Rectal smooth muscle tissue (tissue), 1 donor: ENCODE results near the gene MICALL2.

Experiments
- H3K27ac ChIP-seq: one replicate; pipeline ENCODE4 v1.7.0; 2013; ENCODE audit warnings: low read depth, low read length, inconsistent platforms
- H3K27me3 ChIP-seq: one replicate; pipeline ENCODE4 v1.7.0; 2013; ENCODE audit warnings: low read length; ENCODE audit not compliant: control insufficient read depth, insufficient read depth
- H3K36me3 ChIP-seq: one replicate; pipeline ENCODE4 v1.7.0; 2013; ENCODE audit warnings: low read length; ENCODE audit not compliant: control insufficient read depth, insufficient read depth
- H3K4me1 ChIP-seq: one replicate; pipeline ENCODE4 v1.7.0; 2013; ENCODE audit warnings: low read length; ENCODE audit not compliant: control insufficient read depth, insufficient read depth
- H3K4me3 ChIP-seq: one replicate; pipeline ENCODE4 v1.7.0; 2013; ENCODE audit warnings: low read length
- H3K9ac ChIP-seq: one replicate; pipeline ENCODE4 v1.7.0; 2013; ENCODE audit warnings: low read length

MICALL2 gene

DNA sequence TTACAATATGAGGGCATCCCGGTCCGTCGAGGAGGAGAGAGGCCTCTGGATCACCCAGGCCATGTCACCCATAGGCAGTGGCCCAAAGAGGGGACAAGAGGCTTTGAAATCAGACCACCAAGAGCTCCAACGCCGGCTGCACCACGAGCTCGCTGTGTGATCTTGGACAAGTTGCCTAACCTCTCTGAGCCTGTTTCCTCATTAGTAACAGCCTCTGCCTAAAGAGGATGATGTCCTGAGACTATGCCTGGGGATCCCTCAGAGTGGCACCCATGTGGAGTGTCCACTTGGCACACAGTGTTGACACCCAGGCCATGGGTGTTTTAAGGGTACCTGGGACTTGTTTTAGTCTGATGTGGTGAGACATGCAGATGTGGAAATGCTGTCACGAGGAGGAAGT, 50.8 kb downstream of the MICALL2 start:
- H3K27me3 ChIP-seq, result peaks cover 20% of the 10 kb centered on the region
- H3K36me3 ChIP-seq, result no peaks in the 10 kb centered on the region
- H3K9ac ChIP-seq, result no peak overlapping the region
- no peaks in the 10 kb centered on the region for H3K4me1 ChIP-seq
- H3K27ac ChIP-seq, result no peak overlapping the region
- H3K4me3 ChIP-seq, result no peak overlapping the region

DNA sequence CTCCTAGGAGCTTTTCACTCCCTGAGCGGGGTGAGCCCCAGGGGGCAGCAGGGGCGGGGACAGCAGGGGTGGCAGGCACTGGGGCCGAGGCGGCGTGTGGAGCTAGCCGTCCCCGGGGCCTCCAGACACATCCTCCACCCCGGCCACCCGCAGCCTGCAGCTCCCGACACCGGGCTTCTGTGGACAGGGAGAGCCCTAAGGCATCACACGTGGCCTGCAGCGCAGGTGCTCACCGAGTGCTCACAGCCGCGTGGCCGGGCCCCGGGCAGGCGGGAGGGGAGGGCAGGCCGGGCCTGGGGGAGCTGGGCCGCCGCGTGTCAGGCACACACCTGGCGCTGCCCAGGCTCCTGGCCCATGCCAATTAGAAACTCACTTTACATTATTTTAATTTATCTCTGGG, 51.4 kb downstream of the MICALL2 start:
- H3K9ac ChIP-seq, result no peak overlapping the region
- H3K27me3 ChIP-seq, result peaks cover 25% of the 10 kb centered on the region
- no peaks in the 10 kb centered on the region for H3K36me3 ChIP-seq
- no peaks in the 10 kb centered on the region for H3K4me1 ChIP-seq
- H3K4me3 ChIP-seq, result no peak overlapping the region
- H3K27ac ChIP-seq, result no peak overlapping the region

DNA sequence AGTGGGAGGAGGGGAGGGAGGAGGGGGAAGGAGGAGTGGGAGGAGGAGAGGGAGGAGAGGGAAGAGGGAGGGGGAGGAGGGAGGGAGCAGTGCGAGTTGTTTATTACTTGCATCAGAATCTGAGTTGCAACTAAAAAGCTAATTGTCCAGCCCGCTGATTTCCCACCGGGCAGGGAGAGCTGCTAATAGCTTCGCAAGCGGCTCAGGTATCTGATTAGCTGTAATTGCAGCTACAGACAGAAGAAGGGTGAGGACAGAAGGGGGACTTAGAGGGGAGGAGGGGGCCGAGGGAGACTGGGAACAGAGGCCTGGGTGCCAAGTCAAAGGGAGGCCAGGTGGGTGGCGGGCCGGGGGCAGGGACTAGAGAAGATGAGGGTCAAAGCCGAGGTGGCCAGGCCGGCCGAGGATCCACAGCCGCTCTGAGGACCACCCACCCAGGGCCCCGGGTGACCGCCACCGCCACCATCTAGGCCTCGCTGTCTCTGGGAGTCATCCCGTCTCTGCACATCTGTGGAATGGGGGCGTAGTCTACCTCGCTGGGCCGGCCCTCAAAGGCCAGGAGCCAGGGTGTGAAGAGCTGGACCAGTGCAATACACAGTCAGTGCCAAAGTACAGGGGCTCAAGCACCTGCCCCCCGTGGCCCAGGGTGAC, 54.2 kb downstream of the MICALL2 start:
- H3K27ac ChIP-seq, result no peak overlapping the region
- no peaks in the 10 kb centered on the region for H3K4me1 ChIP-seq
- peaks cover 27% of the 10 kb centered on the region for H3K27me3 ChIP-seq
- H3K9ac ChIP-seq, result no peak overlapping the region
- H3K36me3 ChIP-seq, result no peaks in the 10 kb centered on the region
- H3K4me3 ChIP-seq, result no peak overlapping the region

DNA sequence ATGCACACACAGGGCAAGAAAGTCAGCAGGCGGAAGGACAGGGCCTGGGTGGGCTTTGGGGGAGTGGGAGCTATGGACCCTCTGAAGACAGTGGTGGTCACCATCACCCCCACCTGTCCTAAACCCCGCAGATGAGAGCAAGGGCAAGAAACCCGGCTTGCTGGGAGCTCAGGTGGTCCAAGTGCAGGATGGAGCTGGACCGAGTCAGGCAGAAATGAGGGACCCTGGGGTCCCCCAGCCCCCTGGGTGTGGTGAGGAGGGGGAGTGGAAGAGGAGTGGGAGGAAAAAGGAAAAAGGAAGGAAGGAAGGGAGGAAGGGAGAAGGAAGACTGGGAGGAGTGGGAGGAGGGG, 54.8 kb downstream of the MICALL2 start:
- H3K4me3 ChIP-seq, result no peak overlapping the region
- no peaks in the 10 kb centered on the region for H3K36me3 ChIP-seq

DNA sequence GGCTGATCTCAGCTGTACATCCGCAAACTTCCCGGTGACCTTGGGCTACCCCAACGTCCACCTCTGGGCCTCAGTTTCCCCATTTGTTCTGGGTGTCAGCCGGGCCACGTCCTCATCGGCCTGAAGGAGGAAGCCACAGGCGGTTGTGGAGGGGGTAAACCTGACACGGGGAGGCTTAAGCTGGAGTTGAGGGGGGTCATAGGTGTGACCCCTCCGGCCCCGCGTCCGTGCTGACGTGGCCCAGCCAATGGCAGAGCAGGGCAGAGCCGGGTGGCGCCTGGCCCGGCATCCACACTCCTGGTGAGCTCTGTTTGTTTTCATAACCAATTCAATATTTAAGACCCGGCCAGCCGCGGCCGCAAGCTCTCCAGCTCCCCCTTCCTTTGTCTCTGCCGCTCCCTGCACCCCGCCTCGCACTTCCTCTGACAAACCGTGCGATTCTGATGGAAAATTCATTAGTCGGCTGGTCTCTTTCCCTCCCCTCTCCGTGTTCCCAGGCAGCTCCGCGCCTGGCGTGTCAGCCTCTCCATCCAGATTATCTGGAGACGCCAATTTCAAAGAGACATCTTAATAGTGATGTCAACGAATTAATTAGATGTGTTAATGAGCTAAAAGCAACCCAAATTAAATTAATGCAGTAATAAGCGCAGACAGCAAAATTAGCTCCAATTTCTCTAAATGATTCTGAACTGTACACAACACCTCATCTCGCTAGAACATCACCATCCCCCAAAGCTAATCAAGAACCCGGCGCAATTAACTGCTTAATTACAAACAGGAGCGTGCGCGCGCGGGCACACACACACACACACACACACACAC, 55.4 kb downstream of the MICALL2 start:
- H3K4me3 ChIP-seq, result no peak overlapping the region
- H3K36me3 ChIP-seq, result no peaks in the 10 kb centered on the region
- no peak overlapping the region for H3K9ac ChIP-seq
- H3K4me1 ChIP-seq, result no peaks in the 10 kb centered on the region
- H3K27ac ChIP-seq, result no peak overlapping the region
- peaks cover 30% of the 10 kb centered on the region for H3K27me3 ChIP-seq

More for the DNA sequence above, 54.8 kb downstream of the MICALL2 start:
- Histone ChIP-seq H3K9ac (no peak overlapping the region), H3K27ac (no peak overlapping the region), H3K4me1 (no peaks in the 10 kb centered on the region), H3K27me3 (peaks cover 27% of the 10 kb centered on the region)

DNA sequence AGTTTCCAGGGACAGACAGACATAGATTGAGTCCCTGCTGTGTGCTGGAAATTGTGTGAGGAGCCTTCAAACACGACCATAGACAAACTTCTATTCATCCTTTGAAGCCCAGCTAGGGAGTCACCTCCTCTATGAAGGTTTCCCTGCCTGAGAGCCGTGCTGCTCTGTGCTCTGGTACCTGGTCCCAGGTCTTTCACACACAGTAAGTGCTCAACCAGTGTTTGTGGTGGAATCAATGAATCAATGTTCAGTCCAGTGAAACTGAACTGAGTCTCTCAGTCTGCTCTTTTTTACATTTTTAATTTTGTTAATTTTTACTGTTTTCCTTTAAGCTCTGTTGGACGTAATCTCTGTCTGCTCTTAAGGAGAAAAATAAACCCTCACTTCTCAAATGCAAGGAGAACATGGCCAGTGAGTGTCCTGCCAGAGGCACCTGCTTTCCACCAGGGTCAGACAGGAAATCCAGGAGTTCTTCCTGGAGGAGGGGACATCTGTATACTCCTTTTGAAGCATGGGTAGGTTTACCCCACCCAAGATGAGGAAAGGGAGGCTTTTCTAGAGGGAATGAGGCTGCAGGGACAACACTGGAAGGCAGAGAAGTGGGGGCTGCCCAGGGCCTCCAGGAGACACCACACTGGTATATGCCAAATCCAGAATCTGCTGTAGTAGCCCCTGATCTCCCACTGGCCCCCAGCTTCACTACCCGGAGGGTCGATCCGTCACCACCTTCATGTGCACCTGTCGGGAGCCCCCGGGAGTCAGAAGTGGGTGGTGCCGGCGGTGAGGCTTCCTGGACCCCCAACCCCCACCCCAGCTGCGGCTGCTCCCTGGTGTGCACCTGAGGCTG, 56.3 kb downstream of the MICALL2 start:
- no peaks in the 10 kb centered on the region for H3K4me1 ChIP-seq
- no peaks in the 10 kb centered on the region for H3K36me3 ChIP-seq
- H3K9ac ChIP-seq, result no peak overlapping the region
- H3K4me3 ChIP-seq, result no peak overlapping the region
- H3K27ac ChIP-seq, result no peak overlapping the region
- peaks cover 30% of the 10 kb centered on the region for H3K27me3 ChIP-seq

DNA sequence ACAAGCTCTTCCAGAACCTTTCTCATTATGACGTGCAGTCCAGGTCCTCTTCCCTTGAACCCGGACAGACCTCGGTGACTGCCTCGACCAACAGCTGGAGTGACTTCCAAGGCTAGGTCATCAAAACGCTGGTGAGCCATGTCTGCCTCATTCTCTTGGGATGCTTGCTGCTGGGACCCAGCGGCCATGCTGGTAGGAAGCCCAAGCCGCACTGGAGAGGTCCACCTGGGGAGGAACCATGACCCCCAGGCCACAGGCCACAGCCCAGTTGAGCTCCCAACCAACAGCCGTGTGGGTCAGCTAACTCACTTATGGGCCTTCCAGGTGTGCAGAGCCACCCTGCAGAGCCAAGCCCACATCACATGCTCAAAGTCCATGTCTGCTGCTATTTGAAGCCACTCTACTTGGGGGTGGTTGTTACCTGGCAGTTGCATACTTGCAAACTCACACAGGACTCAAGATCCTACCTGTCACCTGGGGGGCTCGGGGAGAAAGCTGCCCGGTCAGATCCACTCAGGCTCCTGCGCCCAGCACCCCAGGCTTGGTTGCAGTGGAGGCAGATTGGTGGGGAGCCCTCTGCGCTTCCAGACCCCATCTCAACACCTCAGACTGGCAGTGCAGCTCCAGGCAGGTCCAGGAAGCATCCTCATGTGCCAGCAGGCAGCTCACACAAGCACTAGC, 57.0 kb downstream of the MICALL2 start:
- Histone ChIP-seq H3K9ac (no peak overlapping the region), H3K36me3 (no peaks in the 10 kb centered on the region), H3K27me3 (peaks cover 30% of the 10 kb centered on the region), H3K4me1 (no peaks in the 10 kb centered on the region), H3K27ac (no peak overlapping the region), H3K4me3 (no peak overlapping the region)

DNA sequence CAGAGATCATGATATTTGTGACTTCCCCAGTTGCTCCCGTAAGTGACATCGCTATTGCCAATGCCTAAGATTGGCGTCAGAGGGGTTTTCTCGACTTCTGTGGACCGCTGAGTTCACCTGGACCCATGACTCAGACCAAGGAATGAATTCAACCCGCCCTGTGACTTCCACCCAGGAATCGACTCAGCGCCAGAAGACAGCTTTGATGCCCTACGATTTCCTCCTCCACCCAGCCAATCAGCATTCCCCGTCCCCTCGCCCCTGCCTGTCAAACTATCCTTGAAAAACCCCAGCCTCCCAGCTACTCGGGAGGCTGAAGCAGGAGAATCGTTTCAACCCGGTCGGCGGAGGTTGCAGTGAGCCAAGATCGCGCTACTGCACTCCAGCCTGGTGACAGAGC, 58.3 kb downstream of the MICALL2 start:
- no peaks in the 10 kb centered on the region for H3K36me3 ChIP-seq
- H3K27ac ChIP-seq, result no peak overlapping the region
- H3K4me3 ChIP-seq, result no peak overlapping the region
- H3K27me3 ChIP-seq, result peaks cover 30% of the 10 kb centered on the region
- no peaks in the 10 kb centered on the region for H3K4me1 ChIP-seq
- no peak overlapping the region for H3K9ac ChIP-seq

DNA sequence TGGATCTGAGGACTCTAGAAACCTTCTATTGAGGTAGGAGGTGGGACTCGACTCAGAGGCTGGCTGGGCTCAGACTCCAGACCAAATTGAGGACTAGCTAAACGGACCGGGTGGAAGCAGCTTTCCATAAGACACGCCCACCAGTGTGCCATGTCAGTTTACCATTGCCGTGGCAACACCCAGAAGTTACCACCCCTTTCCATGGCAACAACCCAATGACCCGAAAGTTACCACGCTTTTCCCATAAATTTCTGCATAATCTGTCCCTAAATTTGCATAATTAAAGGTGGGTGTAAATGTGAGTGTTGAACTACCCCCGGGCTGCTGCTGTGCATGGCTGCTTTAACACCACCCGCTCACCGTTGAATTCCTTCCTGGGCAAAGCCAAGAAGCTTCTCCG, 58.9 kb downstream of the MICALL2 start:
- Histone ChIP-seq H3K27ac (no peak overlapping the region), H3K9ac (no peak overlapping the region), H3K27me3 (peaks cover 29% of the 10 kb centered on the region), H3K36me3 (no peaks in the 10 kb centered on the region), H3K4me3 (no peak overlapping the region), H3K4me1 (no peaks in the 10 kb centered on the region)

DNA sequence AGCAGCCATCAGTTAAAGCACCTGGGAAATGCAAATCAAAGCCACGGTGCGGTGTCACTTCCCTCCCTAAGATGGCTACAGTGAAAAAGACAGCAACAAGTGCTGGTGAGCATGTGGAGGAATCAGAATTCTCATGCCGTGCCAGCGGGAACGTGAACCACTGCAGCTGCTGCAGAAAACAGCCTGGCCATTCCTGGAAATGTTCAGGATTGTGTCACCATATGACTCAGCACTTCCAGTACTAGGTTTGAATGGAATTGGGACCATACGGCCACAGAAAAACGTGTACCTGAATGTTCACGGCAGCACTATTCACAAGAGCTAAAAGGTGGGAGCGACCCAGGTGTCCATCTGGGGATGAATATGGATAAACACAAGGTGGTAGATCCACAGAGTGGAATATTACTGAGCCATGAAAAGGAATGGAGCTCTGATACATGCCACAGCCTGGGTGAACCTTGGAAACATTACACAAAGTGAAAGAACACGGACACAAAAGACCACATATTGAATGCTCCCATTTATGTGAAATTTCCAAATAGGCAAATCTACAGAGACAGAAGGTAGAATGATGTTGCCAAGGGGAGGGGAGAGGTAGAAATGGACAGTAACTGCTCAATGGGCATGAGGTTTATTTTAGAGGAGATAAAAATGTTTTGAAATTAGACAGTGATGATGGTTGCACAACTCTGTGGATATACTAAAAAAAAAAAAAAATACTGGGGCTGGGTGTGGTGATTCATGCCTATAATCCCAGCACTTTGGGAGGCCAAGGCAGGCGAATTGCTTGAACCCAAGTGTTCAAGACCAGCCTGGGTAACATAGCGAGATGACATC, 61.6 kb downstream of the MICALL2 start:
- Histone ChIP-seq H3K4me1 (no peaks in the 10 kb centered on the region), H3K36me3 (no peaks in the 10 kb centered on the region), H3K4me3 (no peak overlapping the region), H3K27me3 (peaks cover 14% of the 10 kb centered on the region), H3K27ac (no peak overlapping the region), H3K9ac (no peak overlapping the region)

DNA sequence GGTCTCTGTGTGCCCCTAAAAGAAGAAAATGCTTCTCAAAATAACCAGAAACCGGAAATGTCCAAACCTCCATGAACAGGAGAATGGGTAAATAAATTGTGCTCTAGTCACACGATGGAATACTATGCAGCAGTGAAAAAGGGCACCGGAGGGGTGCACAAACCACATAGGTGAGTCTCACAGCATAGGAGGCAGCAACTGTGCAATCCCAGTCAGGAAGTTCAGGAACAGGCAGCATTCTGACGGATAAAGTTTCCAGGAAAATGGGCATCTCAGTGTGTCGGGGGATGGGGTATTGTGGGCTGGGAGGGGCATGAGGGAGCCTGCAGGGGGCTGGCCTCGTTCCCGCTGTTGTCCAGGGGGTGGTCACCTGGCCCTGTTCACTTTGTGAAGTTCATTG, 63.1 kb downstream of the MICALL2 start:
- Histone ChIP-seq H3K27me3 (peaks cover 9% of the 10 kb centered on the region), H3K4me3 (no peak overlapping the region), H3K27ac (no peak overlapping the region), H3K4me1 (no peaks in the 10 kb centered on the region), H3K36me3 (no peaks in the 10 kb centered on the region), H3K9ac (no peak overlapping the region)
